ENCODE data around the gene APOLD1. TPM values are rescaled to one million over a fixed set of nuclear protein-coding genes. Genes with fewer than 3 reads are reported as not detected.

The APOLD1 gene
- total RNA-seq, 1 donor from 2014 or later, result 0.75 TPM

DNA sequence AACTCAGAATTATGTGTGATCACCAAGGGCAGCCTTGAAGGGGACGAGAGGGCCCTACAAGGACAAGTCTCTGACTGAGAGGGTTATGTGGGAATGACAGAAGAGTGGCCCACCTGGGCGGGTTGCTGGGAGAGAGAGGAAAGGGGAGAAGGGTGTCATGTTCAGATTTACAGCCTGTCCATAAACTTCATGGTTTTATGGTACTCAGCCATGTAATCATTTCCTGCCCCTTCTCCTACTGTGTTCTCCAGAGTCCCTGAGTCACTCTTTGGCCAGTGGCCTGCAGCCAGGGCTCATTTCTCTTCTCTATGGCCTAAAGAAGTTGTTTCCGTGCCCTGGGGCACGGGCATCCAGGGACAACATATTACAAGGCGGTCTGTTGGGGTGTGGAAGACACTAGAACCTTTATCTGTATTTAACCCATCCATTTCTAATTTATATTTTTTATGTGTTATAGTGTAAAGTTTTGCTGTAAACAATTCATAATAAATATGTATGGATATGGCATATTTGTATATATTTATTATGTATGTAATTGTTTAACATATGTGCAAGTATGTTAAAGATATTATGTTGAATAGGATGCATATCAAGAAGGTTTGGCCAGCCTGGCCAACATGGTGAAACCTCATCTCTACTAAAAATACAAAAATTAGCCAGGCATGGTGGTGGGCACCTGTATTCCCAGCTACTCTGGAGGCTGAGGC lies 54.6 kb downstream of the APOLD1 start:
- peaks cover 4% of the 10 kb centered on the region for H3K4me1 Mint-ChIP-seq
- POLR2A ChIA-PET, result no interaction called here
- CTCF ChIA-PET, result no interaction called here
- H3K27ac Mint-ChIP-seq, result no peak overlapping the region
- no peaks in the 10 kb centered on the region for H3K27me3 Mint-ChIP-seq
- no peak for DNase-seq
- intact Hi-C loops (cut with micrococcal nuclease), result no loop called here
- TF ChIP-seq, protein P1, sequence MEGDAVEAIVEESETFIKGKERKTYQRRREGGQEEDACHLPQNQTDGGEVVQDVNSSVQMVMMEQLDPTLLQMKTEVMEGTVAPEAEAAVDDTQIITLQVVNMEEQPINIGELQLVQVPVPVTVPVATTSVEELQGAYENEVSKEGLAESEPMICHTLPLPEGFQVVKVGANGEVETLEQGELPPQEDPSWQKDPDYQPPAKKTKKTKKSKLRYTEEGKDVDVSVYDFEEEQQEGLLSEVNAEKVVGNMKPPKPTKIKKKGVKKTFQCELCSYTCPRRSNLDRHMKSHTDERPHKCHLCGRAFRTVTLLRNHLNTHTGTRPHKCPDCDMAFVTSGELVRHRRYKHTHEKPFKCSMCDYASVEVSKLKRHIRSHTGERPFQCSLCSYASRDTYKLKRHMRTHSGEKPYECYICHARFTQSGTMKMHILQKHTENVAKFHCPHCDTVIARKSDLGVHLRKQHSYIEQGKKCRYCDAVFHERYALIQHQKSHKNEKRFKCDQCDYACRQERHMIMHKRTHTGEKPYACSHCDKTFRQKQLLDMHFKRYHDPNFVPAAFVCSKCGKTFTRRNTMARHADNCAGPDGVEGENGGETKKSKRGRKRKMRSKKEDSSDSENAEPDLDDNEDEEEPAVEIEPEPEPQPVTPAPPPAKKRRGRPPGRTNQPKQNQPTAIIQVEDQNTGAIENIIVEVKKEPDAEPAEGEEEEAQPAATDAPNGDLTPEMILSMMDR (IDR thresholded peaks at IDR 0.05), result no peak
- H3K4me3 Mint-ChIP-seq, result no peak overlapping the region
- ATAC-seq (ENCODE audit: low read depth), result no peak
- no peaks in the 10 kb centered on the region for H3K9me3 Mint-ChIP-seq
- H3K36me3 Mint-ChIP-seq (ENCODE audit: low read depth), result peaks cover 7% of the 10 kb centered on the region

DNA sequence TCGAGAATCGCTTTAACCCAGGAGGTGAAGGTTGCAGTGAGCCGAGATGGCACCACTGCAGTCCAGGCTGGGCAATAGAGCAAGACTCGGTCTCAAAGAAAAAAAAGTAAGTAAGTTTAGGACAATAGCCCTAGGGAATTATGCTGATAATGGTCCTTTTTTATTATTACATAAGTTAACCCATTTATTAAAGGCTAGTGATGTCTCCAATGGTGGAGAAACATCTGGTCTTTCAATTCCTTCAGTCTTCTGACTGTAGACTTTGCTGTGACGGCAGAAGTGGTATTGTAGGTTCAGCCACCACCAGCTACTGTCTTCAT lies 55.1 kb downstream of the APOLD1 start:
- ChIA-PET CTCF (no interaction called here), POLR2A (no interaction called here)
- TF ChIP-seq, protein P1 (IDR thresholded peaks at IDR 0.05), result no peak
- ATAC-seq (ENCODE audit: low read depth) (no peak), DNase-seq (no peak)
- Mint-ChIP-seq H3K27me3 (no peaks in the 10 kb centered on the region), H3K36me3 (ENCODE audit: low read depth) (peaks cover 7% of the 10 kb centered on the region), H3K9me3 (no peaks in the 10 kb centered on the region), H3K4me3 (no peak overlapping the region), H3K27ac (no peak overlapping the region), H3K4me1 (peaks cover 4% of the 10 kb centered on the region)
- intact Hi-C loops (cut with micrococcal nuclease), result no loop called here

Other genes with a start within 250 kb of the APOLD1 start
- 1.1 and 2.0 TPM in 2 replicates for gene DUSP16, start 222.8 kb upstream of the APOLD1 start, total RNA-seq
- gene CREBL2, start 173.8 kb upstream of the APOLD1 start, total RNA-seq, result 10.1 and 10.8 TPM in 2 replicates
- gene GPR19, start 89.5 kb upstream of the APOLD1 start, total RNA-seq, result 0.39 TPM in 1 of 2 replicates, not detected in the other
- gene CDKN1B, start 68.3 kb upstream of the APOLD1 start, total RNA-seq, result 56.6 and 59.0 TPM in 2 replicates
- gene DDX47, start 27.7 kb downstream of the APOLD1 start, total RNA-seq, result 97.1 and 98.5 TPM in 2 replicates
- gene GPRC5A, start 105.9 kb downstream of the APOLD1 start, total RNA-seq, result not detected in 2 replicates
- 0.35 and 0.44 TPM in 2 replicates for gene GPRC5D, start 166.5 kb downstream of the APOLD1 start, total RNA-seq
- 9.7 and 12.0 TPM in 2 replicates for gene HEBP1, start 214.6 kb downstream of the APOLD1 start, total RNA-seq